ENCODE data around the gene EIPR1. TPM values are rescaled to one million over a fixed set of nuclear protein-coding genes. Genes with fewer than 3 reads are reported as not detected.

The EIPR1 gene
- total and polyA plus RNA-seq, 2 of the 13 experiments (the other 11 are each of a cell fraction or from before 2014, with no cell fraction given): 70.0 to 96.3 TPM

DNA sequence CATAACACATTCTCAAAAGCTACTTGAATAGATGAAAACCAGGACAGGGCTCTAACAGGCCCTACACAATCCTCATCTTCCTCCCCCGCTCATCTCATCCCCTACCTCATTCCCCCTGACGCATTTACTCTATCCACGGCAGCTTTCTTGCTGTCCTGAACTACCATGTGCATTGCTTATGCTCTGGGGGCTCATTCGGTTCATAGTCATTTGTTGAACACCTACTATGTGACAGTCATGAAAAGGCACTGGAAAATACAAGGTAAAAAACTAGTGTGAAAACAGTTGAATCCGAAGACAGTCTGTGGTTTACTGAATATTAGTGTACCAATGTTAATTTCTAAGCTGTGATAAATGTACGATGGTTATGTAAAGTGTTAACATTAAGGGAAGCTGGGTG, 797 bp downstream of the EIPR1 start:
- POLR2A ChIA-PET: interaction anchor here (1.2 to 4.8 kb wide), 5 partner anchors 8 to 283 kb away, joined by 3 to 52 read pairs (median 5); partner anchors contain the start of gene RNASEH1

More for the DNA sequence above, 797 bp downstream of the EIPR1 start:
- 29% methylated on average over 6 of the region's 6 CpGs for WGBS (ENCODE audit: low lambda C conversion rate)
- DNase-seq (ENCODE audit: low spot score) (no peak), ATAC-seq (no peak), FAIRE-seq (no peak)
- Histone ChIP-seq H3K4me3 (replicated peaks in 1 of 3; ENCODE audit: insufficient read depth in 1 of 3, low read depth in 2 of 3, low read length in 3 of 3) (peak overlapping the region; percentile 85 to 96 (median 91)), H3K9ac (ENCODE audit: insufficient read depth, low read depth, low read length) (peak overlapping the region; percentile 99), H3K27me3 (ENCODE audit: control insufficient read depth in 1 of 2, insufficient read depth in 2 of 2, low read length in 2 of 2) (no peaks in the 10 kb centered on the region; a peak in 1 of 5 replicates), H4K20me1 (ENCODE audit: insufficient read depth, low read length) (peaks cover 4% of the 10 kb centered on the region; the same call in 1 of the 2 replicates), H3K4me2 (ENCODE audit: low read depth, low read length) (peak overlapping the region; percentile 99), H3K9me3 (ENCODE audit: low read length) (no peaks in the 10 kb centered on the region), H3K4me1 (ENCODE audit: insufficient read depth, low read length) (peaks cover 46% of the 10 kb centered on the region), H2AFZ (ENCODE audit: low read length) (peak overlapping the region; percentile 2), H3K79me2 (ENCODE audit: insufficient read depth, low read length) (peaks cover 49% of the 10 kb centered on the region), H3K27ac (ENCODE audit: extremely low read length, insufficient read depth, low read length) (peak overlapping the region; percentile 83), H3K36me3 (replicated peaks in 1 of 2; ENCODE audit: control insufficient read depth in 1 of 2, insufficient read depth in 2 of 2, low read length in 2 of 2) (peaks cover 2 to 8% of the 10 kb centered on the region in 2 experiments; a peak in 2 of 5 replicates)
- intact Hi-C loops (cut with micrococcal nuclease; ENCODE audit: unreplicated experiment): loop anchor here (2.0 to 5.0 kb wide), 6 partner anchors 52 to 280 kb away; partner anchors contain the start of gene ALLC
- TF ChIP-seq ZSCAN21 (CRISPR knock-in tag; IDR thresholded peaks at IDR 0.05; ENCODE audit: borderline replicate concordance): 0 out of 2 replicates have a peak, but pooled peaks have one; percentile 6
- 0 out of 2 replicates have a peak, but pooled peaks have one; percentile 8 for TF ChIP-seq MTF2 (CRISPR knock-in tag; IDR thresholded peaks at IDR 0.05; ENCODE audit: borderline replicate concordance)
- no peak for TF ChIP-seq ZNF598 (CRISPR knock-in tag; IDR thresholded peaks at IDR 0.05; ENCODE audit: borderline replicate concordance)
- TF ChIP-seq ZKSCAN1 (IDR thresholded peaks at IDR 0.05; ENCODE audit: low read length): peak; percentile 92
- peak; percentile 2; the same call in 1 of the 2 replicates for TF ChIP-seq SNAPC4 (CRISPR knock-in tag; IDR thresholded peaks at IDR 0.05)
- TF ChIP-seq ZNF414 (CRISPR knock-in tag; IDR thresholded peaks at IDR 0.05): 0 out of 2 replicates have a peak, but pooled peaks have one; percentile 15
- TF ChIP-seq ATF7-NPFF (CRISPR knock-in tag; IDR thresholded peaks at IDR 0.05; ENCODE audit: low read depth): no peak
- in situ Hi-C loops (cut with HindIII; ENCODE audit: extremely low pct_ligation_motif_present, low pct_unique_long_range_greater_than_20kb): no loop called here
- CTCF ChIA-PET (ENCODE audit: low intra/inter-chr PET ratio, low total read pairs): no interaction called here
- no TSS peak for BruUV-seq (replicated peaks)

All from HepG2 (cell line).